Measurements from ENCODE around the gene RASEF.

DNA sequence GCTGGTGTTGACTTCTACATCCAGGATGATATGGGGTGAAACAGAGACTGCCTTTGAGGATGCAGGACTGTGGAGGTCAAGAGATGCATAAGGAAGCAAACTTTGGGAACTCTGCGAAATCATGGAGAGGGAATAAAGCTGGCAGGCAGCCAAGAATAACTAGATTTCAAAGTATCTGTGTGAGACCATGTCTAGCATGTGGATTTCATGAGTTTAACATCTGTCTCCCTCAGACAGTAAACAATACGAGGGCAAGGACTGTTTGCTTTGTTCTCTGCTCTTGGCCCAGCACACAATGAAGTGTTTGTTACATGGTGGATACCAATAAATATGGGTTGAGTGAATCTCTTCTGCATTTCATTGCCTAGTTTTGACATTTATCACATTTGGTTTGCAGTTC, 71.3 kb downstream of the RASEF start:
- TF ChIP-seq MAFK (IDR thresholded peaks at IDR 0.05; ENCODE audit: partially characterized antibody) (no peak), KDM1A (IDR thresholded peaks at IDR 0.05; ENCODE audit: low read depth) (no peak), SREBF2 (IDR thresholded peaks at IDR 0.05) (no peak), FOSL2 (IDR thresholded peaks at IDR 0.05) (no peak), FOSL2 (CRISPR knock-in tag; IDR thresholded peaks at IDR 0.05) (no peak), POLR2A (IDR thresholded peaks at IDR 0.05; ENCODE audit: low read length) (no peak), POLR2AphosphoS2 (conservative IDR thresholded peaks at IDR 0.05; ENCODE audit: low read length) (no peak), CBX8 (IDR thresholded peaks at IDR 0.05) (no peak), EP300 (IDR thresholded peaks at IDR 0.05) (no peak)
- TF ChIP-seq, protein P1, sequence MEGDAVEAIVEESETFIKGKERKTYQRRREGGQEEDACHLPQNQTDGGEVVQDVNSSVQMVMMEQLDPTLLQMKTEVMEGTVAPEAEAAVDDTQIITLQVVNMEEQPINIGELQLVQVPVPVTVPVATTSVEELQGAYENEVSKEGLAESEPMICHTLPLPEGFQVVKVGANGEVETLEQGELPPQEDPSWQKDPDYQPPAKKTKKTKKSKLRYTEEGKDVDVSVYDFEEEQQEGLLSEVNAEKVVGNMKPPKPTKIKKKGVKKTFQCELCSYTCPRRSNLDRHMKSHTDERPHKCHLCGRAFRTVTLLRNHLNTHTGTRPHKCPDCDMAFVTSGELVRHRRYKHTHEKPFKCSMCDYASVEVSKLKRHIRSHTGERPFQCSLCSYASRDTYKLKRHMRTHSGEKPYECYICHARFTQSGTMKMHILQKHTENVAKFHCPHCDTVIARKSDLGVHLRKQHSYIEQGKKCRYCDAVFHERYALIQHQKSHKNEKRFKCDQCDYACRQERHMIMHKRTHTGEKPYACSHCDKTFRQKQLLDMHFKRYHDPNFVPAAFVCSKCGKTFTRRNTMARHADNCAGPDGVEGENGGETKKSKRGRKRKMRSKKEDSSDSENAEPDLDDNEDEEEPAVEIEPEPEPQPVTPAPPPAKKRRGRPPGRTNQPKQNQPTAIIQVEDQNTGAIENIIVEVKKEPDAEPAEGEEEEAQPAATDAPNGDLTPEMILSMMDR (IDR thresholded peaks at IDR 0.05) = no peak
- TF ChIP-seq, protein P2, sequence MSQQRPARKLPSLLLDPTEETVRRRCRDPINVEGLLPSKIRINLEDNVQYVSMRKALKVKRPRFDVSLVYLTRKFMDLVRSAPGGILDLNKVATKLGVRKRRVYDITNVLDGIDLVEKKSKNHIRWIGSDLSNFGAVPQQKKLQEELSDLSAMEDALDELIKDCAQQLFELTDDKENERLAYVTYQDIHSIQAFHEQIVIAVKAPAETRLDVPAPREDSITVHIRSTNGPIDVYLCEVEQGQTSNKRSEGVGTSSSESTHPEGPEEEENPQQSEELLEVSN (IDR thresholded peaks at IDR 0.05; ENCODE audit: borderline replicate concordance, low read depth) = no peak
- TF ChIP-seq, protein P3, sequence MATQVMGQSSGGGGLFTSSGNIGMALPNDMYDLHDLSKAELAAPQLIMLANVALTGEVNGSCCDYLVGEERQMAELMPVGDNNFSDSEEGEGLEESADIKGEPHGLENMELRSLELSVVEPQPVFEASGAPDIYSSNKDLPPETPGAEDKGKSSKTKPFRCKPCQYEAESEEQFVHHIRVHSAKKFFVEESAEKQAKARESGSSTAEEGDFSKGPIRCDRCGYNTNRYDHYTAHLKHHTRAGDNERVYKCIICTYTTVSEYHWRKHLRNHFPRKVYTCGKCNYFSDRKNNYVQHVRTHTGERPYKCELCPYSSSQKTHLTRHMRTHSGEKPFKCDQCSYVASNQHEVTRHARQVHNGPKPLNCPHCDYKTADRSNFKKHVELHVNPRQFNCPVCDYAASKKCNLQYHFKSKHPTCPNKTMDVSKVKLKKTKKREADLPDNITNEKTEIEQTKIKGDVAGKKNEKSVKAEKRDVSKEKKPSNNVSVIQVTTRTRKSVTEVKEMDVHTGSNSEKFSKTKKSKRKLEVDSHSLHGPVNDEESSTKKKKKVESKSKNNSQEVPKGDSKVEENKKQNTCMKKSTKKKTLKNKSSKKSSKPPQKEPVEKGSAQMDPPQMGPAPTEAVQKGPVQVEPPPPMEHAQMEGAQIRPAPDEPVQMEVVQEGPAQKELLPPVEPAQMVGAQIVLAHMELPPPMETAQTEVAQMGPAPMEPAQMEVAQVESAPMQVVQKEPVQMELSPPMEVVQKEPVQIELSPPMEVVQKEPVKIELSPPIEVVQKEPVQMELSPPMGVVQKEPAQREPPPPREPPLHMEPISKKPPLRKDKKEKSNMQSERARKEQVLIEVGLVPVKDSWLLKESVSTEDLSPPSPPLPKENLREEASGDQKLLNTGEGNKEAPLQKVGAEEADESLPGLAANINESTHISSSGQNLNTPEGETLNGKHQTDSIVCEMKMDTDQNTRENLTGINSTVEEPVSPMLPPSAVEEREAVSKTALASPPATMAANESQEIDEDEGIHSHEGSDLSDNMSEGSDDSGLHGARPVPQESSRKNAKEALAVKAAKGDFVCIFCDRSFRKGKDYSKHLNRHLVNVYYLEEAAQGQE (IDR thresholded peaks at IDR 0.05) = no peak
